Loucy (cell line): ENCODE measurements around the gene RANBP6.

Experiments
- CTCF ChIP-seq: fragments of 200-600 bp; sonication (generic); conservative IDR thresholded peaks from 2 replicates; pipeline ENCODE4 v1.5.1; 2014; ENCODE audit warnings: mild to moderate bottlenecking, antibody characterized with exemption, low read length
- EZH2phosphoT487 ChIP-seq: fragments of 200-600 bp; IDR thresholded peaks from 2 replicates; pipeline ENCODE4 v1.6.1; 2018; ENCODE audit warnings: antibody characterized with exemption, mild to moderate bottlenecking, moderate library complexity, borderline replicate concordance

- TF ChIP-seq CTCF = no peak
- no peak for TF ChIP-seq EZH2phosphoT487
These were observed 14.5 kb downstream of the RANBP6 start for GRCh38 chr9:6000955-6001354.
